Measurements from ENCODE around the gene PCDH19. TPM values are rescaled to one million over a fixed set of nuclear protein-coding genes. Genes with fewer than 3 reads are reported as not detected.

PCDH19 gene
- total RNA-seq, 2 experiments from 2014 or later, result not detected

DNA sequence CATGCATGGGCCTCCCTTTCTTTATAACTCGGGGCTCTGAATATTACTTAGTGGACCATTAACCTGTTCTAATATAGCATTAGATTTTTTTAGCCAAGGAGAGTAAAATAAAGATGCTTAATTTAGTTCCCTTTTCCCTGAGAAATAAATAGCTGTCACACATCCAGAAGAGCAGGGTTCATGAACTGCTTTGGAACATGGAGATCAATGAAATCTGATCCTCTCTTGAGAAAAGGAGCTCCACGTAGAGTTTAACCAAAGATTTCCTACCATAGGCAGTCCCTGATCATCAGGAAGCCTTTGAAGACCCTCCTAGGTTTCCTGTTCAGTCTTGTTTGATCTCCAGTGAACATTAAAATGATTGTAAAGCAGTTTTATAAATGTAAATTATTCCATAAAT lies 8.5 kb upstream of the PCDH19 start:
- Histone ChIP-seq H3K27ac (ENCODE audit: low read depth, low read length, poor library complexity, severe bottlenecking) (no peak overlapping the region), H4K20me1 (ENCODE audit: insufficient read depth, low read length) (no peaks in the 10 kb centered on the region), H3K79me2 (ENCODE audit: insufficient read depth, low read depth, low read length) (no peaks in the 10 kb centered on the region), H3K4me1 (ENCODE audit: insufficient read depth, low read length, poor library complexity, severe bottlenecking) (no peaks in the 10 kb centered on the region), H2AFZ (ENCODE audit: low read length) (no peak overlapping the region), H3K4me2 (ENCODE audit: low read length) (no peak overlapping the region), H3K9me2 (ENCODE audit: insufficient read depth, low read length) (no peaks in the 10 kb centered on the region), H3K4me3 (ENCODE audit: low read depth, low read length, poor library complexity, severe bottlenecking) (no peak overlapping the region), H3K36me3 (ENCODE audit: insufficient read depth, low read length) (no peaks in the 10 kb centered on the region), H3K9me3 (ENCODE audit: low read length) (no peaks in the 10 kb centered on the region)
- ChIA-PET CTCF (ENCODE audit: unreplicated experiment) (no interaction called here), POLR2A (no interaction called here)
- BruUV-seq (replicated peaks), result no TSS peak
- TF ChIP-seq, protein P1, sequence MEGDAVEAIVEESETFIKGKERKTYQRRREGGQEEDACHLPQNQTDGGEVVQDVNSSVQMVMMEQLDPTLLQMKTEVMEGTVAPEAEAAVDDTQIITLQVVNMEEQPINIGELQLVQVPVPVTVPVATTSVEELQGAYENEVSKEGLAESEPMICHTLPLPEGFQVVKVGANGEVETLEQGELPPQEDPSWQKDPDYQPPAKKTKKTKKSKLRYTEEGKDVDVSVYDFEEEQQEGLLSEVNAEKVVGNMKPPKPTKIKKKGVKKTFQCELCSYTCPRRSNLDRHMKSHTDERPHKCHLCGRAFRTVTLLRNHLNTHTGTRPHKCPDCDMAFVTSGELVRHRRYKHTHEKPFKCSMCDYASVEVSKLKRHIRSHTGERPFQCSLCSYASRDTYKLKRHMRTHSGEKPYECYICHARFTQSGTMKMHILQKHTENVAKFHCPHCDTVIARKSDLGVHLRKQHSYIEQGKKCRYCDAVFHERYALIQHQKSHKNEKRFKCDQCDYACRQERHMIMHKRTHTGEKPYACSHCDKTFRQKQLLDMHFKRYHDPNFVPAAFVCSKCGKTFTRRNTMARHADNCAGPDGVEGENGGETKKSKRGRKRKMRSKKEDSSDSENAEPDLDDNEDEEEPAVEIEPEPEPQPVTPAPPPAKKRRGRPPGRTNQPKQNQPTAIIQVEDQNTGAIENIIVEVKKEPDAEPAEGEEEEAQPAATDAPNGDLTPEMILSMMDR (conservative IDR thresholded peaks at IDR 0.05; ENCODE audit: low read length), result no peak
- TF ChIP-seq EZH2phosphoT487 (IDR thresholded peaks at IDR 0.05; ENCODE audit: borderline replicate concordance, low read depth, low read length), result no peak
- intact Hi-C loops (cut with micrococcal nuclease; ENCODE audit: unreplicated experiment), result no loop called here
- DNase-seq (ENCODE audit: low spot score), result no peak

DNA sequence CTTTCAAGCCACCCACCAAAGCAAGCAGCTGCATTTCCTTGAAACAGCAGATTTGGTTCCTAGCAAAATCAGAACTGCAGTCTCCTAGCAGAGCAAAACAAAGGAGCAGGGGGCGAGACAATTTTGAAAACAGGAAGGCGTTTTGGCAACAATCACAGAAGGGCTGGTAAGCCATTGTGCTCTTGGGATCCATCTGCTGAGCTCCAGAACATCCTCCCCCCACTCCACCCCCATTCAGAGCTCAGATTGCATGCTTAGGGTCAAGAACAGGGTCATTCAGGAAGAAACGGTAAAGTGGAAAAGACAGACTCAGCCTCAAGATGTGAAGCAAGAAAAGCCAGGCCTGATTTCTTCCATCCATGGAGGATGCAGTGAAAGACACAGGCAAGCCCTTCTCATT lies 7.6 kb upstream of the PCDH19 start:
- Histone ChIP-seq H3K36me3 (ENCODE audit: insufficient read depth, low read length) (no peaks in the 10 kb centered on the region), H3K79me2 (ENCODE audit: insufficient read depth, low read depth, low read length) (no peaks in the 10 kb centered on the region), H3K4me3 (ENCODE audit: low read depth, low read length, poor library complexity, severe bottlenecking) (no peak overlapping the region), H3K4me2 (ENCODE audit: low read length) (no peak overlapping the region), H2AFZ (ENCODE audit: low read length) (no peak overlapping the region), H4K20me1 (ENCODE audit: insufficient read depth, low read length) (no peaks in the 10 kb centered on the region), H3K9me3 (ENCODE audit: low read length) (no peaks in the 10 kb centered on the region), H3K4me1 (ENCODE audit: insufficient read depth, low read length, poor library complexity, severe bottlenecking) (no peaks in the 10 kb centered on the region), H3K27ac (ENCODE audit: low read depth, low read length, poor library complexity, severe bottlenecking) (no peak overlapping the region), H3K9me2 (ENCODE audit: insufficient read depth, low read length) (no peaks in the 10 kb centered on the region)
- TF ChIP-seq, protein P1 (conservative IDR thresholded peaks at IDR 0.05; ENCODE audit: low read length), result no peak
- TF ChIP-seq EZH2phosphoT487 (IDR thresholded peaks at IDR 0.05; ENCODE audit: borderline replicate concordance, low read depth, low read length), result no peak
- intact Hi-C loops (cut with micrococcal nuclease; ENCODE audit: unreplicated experiment), result no loop called here
- ChIA-PET CTCF (ENCODE audit: unreplicated experiment) (no interaction called here), POLR2A (interaction anchor here (0.6 kb wide), 1 partner anchor 226 kb away, joined by 3 read pairs; no protein-coding TSS in a partner anchor)
- DNase-seq (ENCODE audit: low spot score), result no peak
- no TSS peak for BruUV-seq (replicated peaks)

DNA sequence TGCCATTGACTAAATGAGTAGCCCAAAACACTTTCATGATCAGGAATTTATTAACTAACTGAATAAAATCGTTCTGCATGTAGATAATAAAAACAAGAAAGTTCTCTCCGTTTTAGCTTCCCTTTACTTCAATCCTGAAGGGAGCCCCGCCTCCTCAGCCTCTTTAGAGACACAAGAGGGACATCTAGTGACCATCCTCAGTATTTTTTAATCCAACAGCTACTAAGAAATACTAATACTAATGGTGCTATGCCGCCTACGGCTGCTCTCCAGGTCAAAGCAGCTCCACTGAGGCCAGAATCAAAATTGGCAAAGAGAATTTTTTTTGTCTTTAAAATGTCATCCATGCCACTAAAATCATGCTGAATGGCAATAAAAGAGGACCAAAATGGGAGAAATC lies 3.2 kb upstream of the PCDH19 start:
- ChIA-PET POLR2A (interaction anchor here (0.9 kb wide), 1 partner anchor 630 kb away, joined by 4 read pairs; no protein-coding TSS in a partner anchor), CTCF (ENCODE audit: unreplicated experiment) (no interaction called here)
- Histone ChIP-seq H3K79me2 (ENCODE audit: insufficient read depth, low read depth, low read length) (no peaks in the 10 kb centered on the region), H3K36me3 (ENCODE audit: insufficient read depth, low read length) (no peaks in the 10 kb centered on the region), H3K9me2 (ENCODE audit: insufficient read depth, low read length) (no peaks in the 10 kb centered on the region), H3K4me2 (ENCODE audit: low read length) (no peak overlapping the region), H3K4me1 (ENCODE audit: insufficient read depth, low read length, poor library complexity, severe bottlenecking) (no peaks in the 10 kb centered on the region), H4K20me1 (ENCODE audit: insufficient read depth, low read length) (no peaks in the 10 kb centered on the region), H3K9me3 (ENCODE audit: low read length) (no peaks in the 10 kb centered on the region), H2AFZ (ENCODE audit: low read length) (no peak overlapping the region), H3K4me3 (ENCODE audit: low read depth, low read length, poor library complexity, severe bottlenecking) (no peak overlapping the region), H3K27ac (ENCODE audit: low read depth, low read length, poor library complexity, severe bottlenecking) (no peak overlapping the region)
- no peak for TF ChIP-seq EZH2phosphoT487 (IDR thresholded peaks at IDR 0.05; ENCODE audit: borderline replicate concordance, low read depth, low read length)
- TF ChIP-seq, protein P1 (conservative IDR thresholded peaks at IDR 0.05; ENCODE audit: low read length), result peak; percentile 74
- intact Hi-C loops (cut with micrococcal nuclease; ENCODE audit: unreplicated experiment), result no loop called here
- DNase-seq (ENCODE audit: low spot score), result peak; percentile 38
- no TSS peak for BruUV-seq (replicated peaks)
